BLaER1 treated with 17β-estradiol and CSF1 and Interleukin-3, amounts not matched to agents 10 nM and 100 nM (cell line): ENCODE measurements around the gene MCTS1.

Experiments used
- H3K27ac ChIP-seq, 11 experiments: shearing (Covaris generic); formaldehyde crosslinking; 2 replicates each; pipeline ENCODE4 v1.8.1; 2022
- H3K27me3 ChIP-seq, 11 experiments: shearing (Covaris generic); formaldehyde crosslinking; 2 replicates each; pipeline ENCODE4 v1.8.1; 2022
- H3K36me3 ChIP-seq, 11 experiments: shearing (Covaris generic); formaldehyde crosslinking; 2 replicates each; pipeline ENCODE4 v1.8.1; 2022
- H3K4me1 ChIP-seq, 10 experiments: shearing (Covaris generic); formaldehyde crosslinking; 2 replicates each; pipeline ENCODE4 v1.8.1; 2022
- H3K4me2 ChIP-seq, 11 experiments: shearing (Covaris generic); formaldehyde crosslinking; 2 replicates each; pipeline ENCODE4 v1.8.1; 2022
- H3K4me3 ChIP-seq, 10 experiments: shearing (Covaris generic); formaldehyde crosslinking; 2 replicates each; pipeline ENCODE4 v1.8.1; 2022
- H3K9ac ChIP-seq, 11 experiments: shearing (Covaris generic); formaldehyde crosslinking; 2 replicates each; pipeline ENCODE4 v1.8.1; 2022
- H3K9me3 ChIP-seq, 11 experiments: shearing (Covaris generic); formaldehyde crosslinking; replicated peaks in 1 of 11; 2 replicates each; pipeline ENCODE4 v1.8.1; 2022
- H4K20me1 ChIP-seq, 11 experiments: shearing (Covaris generic); formaldehyde crosslinking; 2 replicates each; pipeline ENCODE4 v1.8.1; 2022
- Cebpa-rat ChIP-seq, 11 experiments: shearing (Covaris generic); IDR thresholded peaks; 2 replicates each; pipeline ENCODE4 v1.8.1; 2022

MCTS1 gene

GRCh38 chrX:120653000-120653399 is 49.1 kb downstream of the MCTS1 start:
- Histone ChIP-seq H3K9ac (no peak overlapping the region), H3K36me3 (no peaks in the 10 kb centered on the region), H4K20me1 (no peaks in the 10 kb centered on the region), H3K27ac (no peak overlapping the region), H3K4me1 (peaks cover 0 to 4% (median 0%) of the 10 kb centered on the region in 10 experiments; a peak in 1 of 20 replicates), H3K4me3 (no peak overlapping the region), H3K4me2 (no peak overlapping the region), H3K27me3 (no peaks in the 10 kb centered on the region), H3K9me3 (peaks cover 0 to 7% (median 4%) of the 10 kb centered on the region in 11 experiments; a peak in 6 of 22 replicates)
- TF ChIP-seq Cebpa-rat (IDR thresholded peaks at IDR 0.05) = no peak

- no peak overlapping the region for H3K4me2 ChIP-seq
- no peak for TF ChIP-seq Cebpa-rat (IDR thresholded peaks at IDR 0.05)
- H3K27me3 ChIP-seq = no peaks in the 10 kb centered on the region
- H3K4me3 ChIP-seq = no peak overlapping the region
- H3K4me1 ChIP-seq = no peaks in the 10 kb centered on the region
- H4K20me1 ChIP-seq = no peaks in the 10 kb centered on the region
- H3K9me3 ChIP-seq = no peaks in the 10 kb centered on the region
- H3K27ac ChIP-seq = no peak overlapping the region
- H3K9ac ChIP-seq = no peak overlapping the region
- H3K36me3 ChIP-seq = no peaks in the 10 kb centered on the region
These were observed 56.7 kb downstream of the MCTS1 start for GRCh38 chrX:120660637-120661036.
